HFFc6 (cell line): Measurements from ENCODE around the gene OR9A4. TPM values are rescaled to one million over a fixed set of nuclear protein-coding genes. Genes with fewer than 3 reads are reported as not detected.

ENCODE experiments used
- DNase-seq: peaks from one replicate; pipeline ENCODE4 v3.0.0-alpha.2; 2018
- H3K27ac Mint-ChIP-seq: 2 replicates; pipeline ENCODE4 v1.8.0; 2020; ENCODE audit warnings: mild to moderate bottlenecking, mixed read lengths
- H3K27me3 Mint-ChIP-seq: 2 replicates; pipeline ENCODE4 v1.8.0; 2021; ENCODE audit warnings: mild to moderate bottlenecking, moderate library complexity, mixed read lengths; ENCODE audit not compliant: insufficient read depth
- H3K36me3 Mint-ChIP-seq: 2 replicates; pipeline ENCODE4 v1.8.0; 2021; ENCODE audit warnings: low read depth, mixed read lengths
- H3K4me1 Mint-ChIP-seq: 2 replicates; pipeline ENCODE4 v1.8.0; 2020; ENCODE audit warnings: low read depth, mixed read lengths
- H3K4me3 Mint-ChIP-seq: 2 replicates; pipeline ENCODE4 v1.8.0; 2020; ENCODE audit warnings: mild to moderate bottlenecking, moderate library complexity, mixed read lengths
- H3K9me3 Mint-ChIP-seq: 2 replicates; pipeline ENCODE4 v1.8.0; 2020; ENCODE audit warnings: mild to moderate bottlenecking, mixed read lengths
- total RNA-seq, 6 experiments: library from RNA; stranded (reverse); fragmentation: NEBNext Ultra II Directional; extraction: Animal tissue kit (Norgen Biotek cat#: 25700); gene quantifications; 2 replicates in 1 of 6; 3 replicates in 5 of 6; pipeline ENCODE4 v1.2.3, GENCODE V29; 2021
- TF ChIP-seq, protein P1 (sequence below): fragments of 200-600 bp; sonication (generic); IDR thresholded peaks from 2 replicates; pipeline ENCODE4 v1.5.0; 2021; ENCODE audit warnings: antibody characterized with exemption, mild to moderate bottlenecking

OR9A4 gene
- total RNA-seq, 6 experiments from 2014 or later, result not detected

DNA sequence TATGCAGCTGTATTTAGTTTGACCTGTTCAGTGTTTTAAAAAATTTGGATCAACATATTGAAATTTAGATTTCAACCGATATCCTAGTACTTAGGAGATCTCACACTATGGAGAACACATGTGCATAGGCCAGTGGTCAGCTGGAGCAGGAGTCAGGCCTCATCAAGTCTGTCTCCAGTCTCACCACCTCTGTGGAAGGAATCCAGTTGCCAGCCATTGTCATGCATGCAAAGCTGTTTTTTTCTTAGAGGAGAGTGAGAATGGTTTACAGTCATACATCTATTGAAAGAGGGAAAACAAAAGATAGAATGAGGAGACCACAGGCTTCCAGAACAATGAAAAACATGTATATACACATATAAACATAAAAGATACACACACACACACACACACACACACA is 38.1 kb downstream of the OR9A4 start:
- Mint-ChIP-seq H3K27me3 (no peaks in the 10 kb centered on the region; the same call in 1 of the 2 replicates), H3K9me3 (peaks cover 44% of the 10 kb centered on the region), H3K27ac (no peak overlapping the region), H3K4me3 (no peak overlapping the region), H3K4me1 (no peaks in the 10 kb centered on the region), H3K36me3 (no peaks in the 10 kb centered on the region)
- TF ChIP-seq, protein P1, sequence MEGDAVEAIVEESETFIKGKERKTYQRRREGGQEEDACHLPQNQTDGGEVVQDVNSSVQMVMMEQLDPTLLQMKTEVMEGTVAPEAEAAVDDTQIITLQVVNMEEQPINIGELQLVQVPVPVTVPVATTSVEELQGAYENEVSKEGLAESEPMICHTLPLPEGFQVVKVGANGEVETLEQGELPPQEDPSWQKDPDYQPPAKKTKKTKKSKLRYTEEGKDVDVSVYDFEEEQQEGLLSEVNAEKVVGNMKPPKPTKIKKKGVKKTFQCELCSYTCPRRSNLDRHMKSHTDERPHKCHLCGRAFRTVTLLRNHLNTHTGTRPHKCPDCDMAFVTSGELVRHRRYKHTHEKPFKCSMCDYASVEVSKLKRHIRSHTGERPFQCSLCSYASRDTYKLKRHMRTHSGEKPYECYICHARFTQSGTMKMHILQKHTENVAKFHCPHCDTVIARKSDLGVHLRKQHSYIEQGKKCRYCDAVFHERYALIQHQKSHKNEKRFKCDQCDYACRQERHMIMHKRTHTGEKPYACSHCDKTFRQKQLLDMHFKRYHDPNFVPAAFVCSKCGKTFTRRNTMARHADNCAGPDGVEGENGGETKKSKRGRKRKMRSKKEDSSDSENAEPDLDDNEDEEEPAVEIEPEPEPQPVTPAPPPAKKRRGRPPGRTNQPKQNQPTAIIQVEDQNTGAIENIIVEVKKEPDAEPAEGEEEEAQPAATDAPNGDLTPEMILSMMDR, result no peak
- DNase-seq, result no peak

DNA sequence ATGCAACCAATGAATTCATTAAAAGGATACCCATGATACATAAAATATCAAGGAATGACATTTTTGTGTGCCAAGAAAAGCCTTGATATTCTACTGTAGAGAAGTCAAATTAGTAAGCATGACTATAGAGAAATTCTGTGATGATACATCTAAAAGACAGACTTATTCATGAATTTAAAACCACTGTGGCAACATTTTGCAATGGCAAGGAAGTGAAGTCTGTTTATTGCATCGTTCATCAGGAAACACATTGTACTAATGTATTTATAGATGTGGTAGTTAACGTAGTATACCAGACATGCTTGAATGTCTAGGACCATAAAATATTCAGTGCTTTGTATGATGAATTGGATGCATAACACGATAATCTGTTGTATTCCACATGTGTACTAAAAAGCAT is 39.9 kb downstream of the OR9A4 start:
- Mint-ChIP-seq H3K4me1 (no peaks in the 10 kb centered on the region), H3K27ac (no peak overlapping the region), H3K36me3 (no peaks in the 10 kb centered on the region), H3K27me3 (no peaks in the 10 kb centered on the region; the same call in 1 of the 2 replicates), H3K4me3 (no peak overlapping the region), H3K9me3 (peaks cover 47% of the 10 kb centered on the region)
- TF ChIP-seq, protein P1, result no peak
- DNase-seq, result no peak

DNA sequence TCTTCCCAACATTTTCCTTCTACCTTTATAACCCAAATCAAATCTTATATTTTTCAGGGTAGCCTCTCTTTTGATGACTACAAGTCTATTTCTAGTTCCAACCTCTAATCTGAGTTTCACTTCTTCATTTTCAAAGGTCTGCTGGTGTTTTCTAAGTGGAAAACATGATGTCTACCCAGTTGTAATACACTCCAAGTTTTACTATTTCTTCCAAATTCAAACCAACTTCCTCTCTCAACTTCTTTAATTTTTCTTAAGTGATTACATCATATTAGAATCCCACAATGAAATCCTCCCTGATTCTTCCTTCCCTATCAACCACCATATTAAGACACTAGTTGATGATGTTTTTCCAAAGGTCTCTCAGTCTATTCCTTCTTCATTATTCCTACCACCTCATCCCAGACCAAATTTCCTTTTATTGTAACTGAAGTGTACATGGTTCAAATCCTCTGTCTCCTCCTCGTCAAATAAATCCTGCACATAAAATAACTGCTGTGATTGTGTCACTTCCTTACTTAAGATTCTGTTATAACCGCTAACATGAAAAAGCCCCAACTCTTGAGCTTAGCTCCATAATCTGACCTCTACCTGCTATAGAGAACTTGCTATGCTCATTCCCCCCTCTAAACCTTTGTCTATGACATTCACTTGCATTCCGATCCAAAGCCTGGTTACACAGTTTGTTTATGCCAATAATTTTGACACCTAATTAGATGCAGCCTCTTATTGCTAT is 44.7 kb downstream of the OR9A4 start:
- Mint-ChIP-seq H3K36me3 (no peaks in the 10 kb centered on the region), H3K27me3 (no peaks in the 10 kb centered on the region), H3K9me3 (peaks cover 39% of the 10 kb centered on the region), H3K4me3 (no peak overlapping the region), H3K27ac (no peak overlapping the region), H3K4me1 (no peaks in the 10 kb centered on the region)
- TF ChIP-seq, protein P1, result no peak
- no peak for DNase-seq

Other genes with a start within 250 kb of the OR9A4 start
- 1 to 10 TPM; 3.4 to 3.8 (median 3.6) TPM for gene DENND11, start 214.2 kb upstream of the OR9A4 start, total RNA-seq
- not detected for gene WEE2, start 208.0 kb upstream of the OR9A4 start, total RNA-seq
- 100 to 1,000 TPM; 122 to 180 (median 147) TPM for gene SSBP1, start 178.0 kb upstream of the OR9A4 start, total RNA-seq
- under 1 TPM in 2 of 6 experiments, not detected in 4; 0.17 to 0.26 TPM for gene TAS2R3, start 152.3 kb upstream of the OR9A4 start, total RNA-seq
- under 1 TPM in 3 of 6 experiments, not detected in 3; 0.07 to 0.12 (median 0.07) TPM for gene TAS2R4, start 139.7 kb upstream of the OR9A4 start, total RNA-seq
- under 1 TPM in 4 of 6 experiments, not detected in 2; 0.17 to 0.21 (median 0.18) TPM for gene TAS2R5, start 126.2 kb upstream of the OR9A4 start, total RNA-seq
- gene PRSS37, start 74.9 kb upstream of the OR9A4 start, total RNA-seq, result not detected
- gene CLEC5A, start 30.6 kb downstream of the OR9A4 start, total RNA-seq, result not detected
- gene TAS2R38, start 57.4 kb downstream of the OR9A4 start, total RNA-seq, result not detected
- under 1 TPM in 5 of 6 experiments, not detected in 1; 0.03 to 0.07 (median 0.05) TPM for gene MGAM, start 79.5 kb downstream of the OR9A4 start, total RNA-seq
- gene MGAM2, start 195.3 kb downstream of the OR9A4 start, total RNA-seq, result not detected